H1 (cell line): ENCODE measurements around the gene ZMIZ1. TPM values are rescaled to one million over a fixed set of nuclear protein-coding genes. Genes with fewer than 3 reads are reported as not detected.

ENCODE experiments used
- polyA plus RNA-seq, 7 experiments: library from polyadenylated mRNA; depleted of rRNA in 3 of 7; stranded (reverse) in 5 of 7; unstranded in 2 of 7; fragments of >200 nt in 5 of 7; fragments of 200-250 nt in 2 of 7; gene quantifications; 1 replicate in 5 of 7; 2 replicates in 1 of 7; 4 replicates in 1 of 7; pipeline versions ENCODE4 v1.2.1 to v1.2.3, GENCODE V29; 2011 to 2013; ENCODE audit warnings: missing spikeins in 2 of 7, mixed read lengths in 2 of 7
- total RNA-seq: library from RNA; stranded (reverse); fragmentation: NEBNext Ultra II Directional; extraction: Animal tissue kit (Norgen Biotek cat#: 25700); gene quantifications from 2 replicates; pipeline ENCODE4 v1.2.1, GENCODE V29; 2021
- TF ChIP-seq, protein P1 (sequence below): fragments of 300-600 bp; sonication (generic); IDR thresholded peaks from 2 replicates; pipeline ENCODE4 v1.7.1; 2012; ENCODE audit warnings: low read length, moderate library complexity, mild to moderate bottlenecking, inconsistent platforms; ENCODE audit not compliant: insufficient replicate concordance

ZMIZ1 gene
- total and polyA plus RNA-seq, 2 of the 8 experiments (the other 6 are each of a cell fraction or from before 2014, with no cell fraction given) = 8.1 to 28.0 TPM

GRCh38 chr10:79313320-79313719 lies 244.6 kb downstream of the ZMIZ1 start (continued):
- TF ChIP-seq, protein P1, sequence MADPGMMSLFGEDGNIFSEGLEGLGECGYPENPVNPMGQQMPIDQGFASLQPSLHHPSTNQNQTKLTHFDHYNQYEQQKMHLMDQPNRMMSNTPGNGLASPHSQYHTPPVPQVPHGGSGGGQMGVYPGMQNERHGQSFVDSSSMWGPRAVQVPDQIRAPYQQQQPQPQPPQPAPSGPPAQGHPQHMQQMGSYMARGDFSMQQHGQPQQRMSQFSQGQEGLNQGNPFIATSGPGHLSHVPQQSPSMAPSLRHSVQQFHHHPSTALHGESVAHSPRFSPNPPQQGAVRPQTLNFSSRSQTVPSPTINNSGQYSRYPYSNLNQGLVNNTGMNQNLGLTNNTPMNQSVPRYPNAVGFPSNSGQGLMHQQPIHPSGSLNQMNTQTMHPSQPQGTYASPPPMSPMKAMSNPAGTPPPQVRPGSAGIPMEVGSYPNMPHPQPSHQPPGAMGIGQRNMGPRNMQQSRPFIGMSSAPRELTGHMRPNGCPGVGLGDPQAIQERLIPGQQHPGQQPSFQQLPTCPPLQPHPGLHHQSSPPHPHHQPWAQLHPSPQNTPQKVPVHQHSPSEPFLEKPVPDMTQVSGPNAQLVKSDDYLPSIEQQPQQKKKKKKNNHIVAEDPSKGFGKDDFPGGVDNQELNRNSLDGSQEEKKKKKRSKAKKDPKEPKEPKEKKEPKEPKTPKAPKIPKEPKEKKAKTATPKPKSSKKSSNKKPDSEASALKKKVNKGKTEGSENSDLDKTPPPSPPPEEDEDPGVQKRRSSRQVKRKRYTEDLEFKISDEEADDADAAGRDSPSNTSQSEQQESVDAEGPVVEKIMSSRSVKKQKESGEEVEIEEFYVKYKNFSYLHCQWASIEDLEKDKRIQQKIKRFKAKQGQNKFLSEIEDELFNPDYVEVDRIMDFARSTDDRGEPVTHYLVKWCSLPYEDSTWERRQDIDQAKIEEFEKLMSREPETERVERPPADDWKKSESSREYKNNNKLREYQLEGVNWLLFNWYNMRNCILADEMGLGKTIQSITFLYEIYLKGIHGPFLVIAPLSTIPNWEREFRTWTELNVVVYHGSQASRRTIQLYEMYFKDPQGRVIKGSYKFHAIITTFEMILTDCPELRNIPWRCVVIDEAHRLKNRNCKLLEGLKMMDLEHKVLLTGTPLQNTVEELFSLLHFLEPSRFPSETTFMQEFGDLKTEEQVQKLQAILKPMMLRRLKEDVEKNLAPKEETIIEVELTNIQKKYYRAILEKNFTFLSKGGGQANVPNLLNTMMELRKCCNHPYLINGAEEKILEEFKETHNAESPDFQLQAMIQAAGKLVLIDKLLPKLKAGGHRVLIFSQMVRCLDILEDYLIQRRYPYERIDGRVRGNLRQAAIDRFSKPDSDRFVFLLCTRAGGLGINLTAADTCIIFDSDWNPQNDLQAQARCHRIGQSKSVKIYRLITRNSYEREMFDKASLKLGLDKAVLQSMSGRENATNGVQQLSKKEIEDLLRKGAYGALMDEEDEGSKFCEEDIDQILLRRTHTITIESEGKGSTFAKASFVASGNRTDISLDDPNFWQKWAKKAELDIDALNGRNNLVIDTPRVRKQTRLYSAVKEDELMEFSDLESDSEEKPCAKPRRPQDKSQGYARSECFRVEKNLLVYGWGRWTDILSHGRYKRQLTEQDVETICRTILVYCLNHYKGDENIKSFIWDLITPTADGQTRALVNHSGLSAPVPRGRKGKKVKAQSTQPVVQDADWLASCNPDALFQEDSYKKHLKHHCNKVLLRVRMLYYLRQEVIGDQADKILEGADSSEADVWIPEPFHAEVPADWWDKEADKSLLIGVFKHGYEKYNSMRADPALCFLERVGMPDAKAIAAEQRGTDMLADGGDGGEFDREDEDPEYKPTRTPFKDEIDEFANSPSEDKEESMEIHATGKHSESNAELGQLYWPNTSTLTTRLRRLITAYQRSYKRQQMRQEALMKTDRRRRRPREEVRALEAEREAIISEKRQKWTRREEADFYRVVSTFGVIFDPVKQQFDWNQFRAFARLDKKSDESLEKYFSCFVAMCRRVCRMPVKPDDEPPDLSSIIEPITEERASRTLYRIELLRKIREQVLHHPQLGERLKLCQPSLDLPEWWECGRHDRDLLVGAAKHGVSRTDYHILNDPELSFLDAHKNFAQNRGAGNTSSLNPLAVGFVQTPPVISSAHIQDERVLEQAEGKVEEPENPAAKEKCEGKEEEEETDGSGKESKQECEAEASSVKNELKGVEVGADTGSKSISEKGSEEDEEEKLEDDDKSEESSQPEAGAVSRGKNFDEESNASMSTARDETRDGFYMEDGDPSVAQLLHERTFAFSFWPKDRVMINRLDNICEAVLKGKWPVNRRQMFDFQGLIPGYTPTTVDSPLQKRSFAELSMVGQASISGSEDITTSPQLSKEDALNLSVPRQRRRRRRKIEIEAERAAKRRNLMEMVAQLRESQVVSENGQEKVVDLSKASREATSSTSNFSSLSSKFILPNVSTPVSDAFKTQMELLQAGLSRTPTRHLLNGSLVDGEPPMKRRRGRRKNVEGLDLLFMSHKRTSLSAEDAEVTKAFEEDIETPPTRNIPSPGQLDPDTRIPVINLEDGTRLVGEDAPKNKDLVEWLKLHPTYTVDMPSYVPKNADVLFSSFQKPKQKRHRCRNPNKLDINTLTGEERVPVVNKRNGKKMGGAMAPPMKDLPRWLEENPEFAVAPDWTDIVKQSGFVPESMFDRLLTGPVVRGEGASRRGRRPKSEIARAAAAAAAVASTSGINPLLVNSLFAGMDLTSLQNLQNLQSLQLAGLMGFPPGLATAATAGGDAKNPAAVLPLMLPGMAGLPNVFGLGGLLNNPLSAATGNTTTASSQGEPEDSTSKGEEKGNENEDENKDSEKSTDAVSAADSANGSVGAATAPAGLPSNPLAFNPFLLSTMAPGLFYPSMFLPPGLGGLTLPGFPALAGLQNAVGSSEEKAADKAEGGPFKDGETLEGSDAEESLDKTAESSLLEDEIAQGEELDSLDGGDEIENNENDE = no peak
